ENCODE data around the gene MRPL24.

MRPL24 gene

DNA sequence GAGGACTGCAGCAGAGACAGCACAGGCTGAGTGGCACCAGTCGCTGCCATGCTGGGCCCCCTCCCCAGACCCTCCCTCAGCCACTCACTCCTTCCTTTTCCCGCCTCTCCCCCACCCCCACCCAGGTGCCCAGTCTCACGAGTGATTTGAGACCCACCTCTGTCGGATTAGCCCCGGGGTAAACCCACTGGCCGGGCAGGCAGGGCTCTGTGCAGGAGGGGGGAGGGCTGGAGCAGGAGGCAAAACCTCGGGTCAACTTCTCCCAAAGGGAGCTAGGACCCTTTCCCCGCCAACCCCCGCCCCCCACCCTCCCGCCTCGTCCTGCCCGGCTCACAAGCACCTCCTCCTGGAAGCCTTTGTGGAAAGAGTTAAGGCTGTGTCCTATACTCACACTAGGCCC is 3.5 kb upstream of the MRPL24 start:
- DNase-seq (ENCODE audit: low read depth in 1 of 2, low spot score in 1 of 2), result no peak

DNA sequence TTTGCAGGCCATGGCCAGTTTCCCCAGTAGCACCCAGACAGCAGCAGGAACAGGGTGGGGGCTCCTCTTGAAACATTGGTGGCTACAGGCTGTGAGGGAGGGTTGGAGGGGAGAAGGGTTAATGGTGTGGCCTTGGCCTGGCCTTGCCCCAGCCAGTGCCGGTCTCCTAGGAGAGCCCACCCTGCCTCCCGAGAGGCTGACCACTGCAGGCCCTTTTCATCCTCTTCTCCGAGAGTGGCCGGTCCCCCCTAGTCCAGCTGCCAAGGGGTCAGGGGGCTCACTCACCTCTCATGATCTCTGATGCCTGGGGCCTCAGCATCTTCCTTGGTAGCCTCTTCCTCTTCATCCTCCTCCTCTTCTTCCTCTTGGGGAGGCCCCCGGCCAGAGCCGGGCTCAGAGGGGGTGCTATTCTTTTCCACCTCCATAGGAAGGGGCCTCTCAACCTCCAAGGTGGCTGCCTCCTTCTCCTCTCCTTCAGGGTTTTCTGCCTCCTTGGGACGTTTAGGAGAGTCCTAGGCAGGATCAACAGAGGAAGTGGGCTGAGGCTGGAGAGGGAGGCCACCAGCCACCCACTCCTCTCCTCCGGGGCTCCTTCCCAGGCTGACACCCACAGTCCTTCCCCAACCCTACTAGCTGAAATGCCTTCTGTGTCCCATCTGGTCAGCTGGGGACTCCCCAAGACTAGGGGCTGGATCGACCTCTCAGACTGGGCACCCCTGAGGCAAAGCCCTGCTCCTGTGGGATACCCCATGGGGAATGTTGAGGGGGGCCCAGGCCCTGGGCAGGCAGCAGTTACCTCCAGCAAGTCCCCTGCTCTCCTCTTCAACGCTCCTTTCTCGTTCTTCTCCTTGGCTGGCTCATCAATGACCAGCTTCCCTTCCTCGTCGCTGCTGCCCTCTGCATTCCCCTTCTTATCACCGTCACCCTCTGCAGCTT is 2.7 kb upstream of the MRPL24 start:
- no peak for DNase-seq (ENCODE audit: low read depth in 1 of 2, low spot score in 1 of 2)

DNA sequence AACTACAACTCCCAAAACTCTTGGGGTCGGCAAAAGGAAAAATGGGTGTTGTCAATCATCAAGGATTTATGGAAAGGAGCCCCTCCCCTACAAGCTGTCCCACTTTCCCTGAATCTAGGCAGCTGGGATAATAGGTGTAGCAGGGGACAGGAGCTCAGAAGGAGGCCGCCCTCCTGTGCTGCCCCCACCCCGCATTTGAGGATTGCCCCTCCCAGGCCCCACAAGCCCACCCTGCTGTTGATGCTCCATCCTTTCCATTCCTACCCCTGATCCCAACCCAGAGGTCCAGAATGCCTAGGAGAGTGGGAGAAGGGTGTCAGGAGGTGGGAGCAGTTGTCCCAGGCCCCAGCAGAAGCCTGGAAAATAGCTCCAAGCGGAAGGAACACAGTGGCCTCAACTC is 1.9 kb upstream of the MRPL24 start:
- DNase-seq (ENCODE audit: low read depth in 1 of 2, low spot score in 1 of 2), result no peak

DNA sequence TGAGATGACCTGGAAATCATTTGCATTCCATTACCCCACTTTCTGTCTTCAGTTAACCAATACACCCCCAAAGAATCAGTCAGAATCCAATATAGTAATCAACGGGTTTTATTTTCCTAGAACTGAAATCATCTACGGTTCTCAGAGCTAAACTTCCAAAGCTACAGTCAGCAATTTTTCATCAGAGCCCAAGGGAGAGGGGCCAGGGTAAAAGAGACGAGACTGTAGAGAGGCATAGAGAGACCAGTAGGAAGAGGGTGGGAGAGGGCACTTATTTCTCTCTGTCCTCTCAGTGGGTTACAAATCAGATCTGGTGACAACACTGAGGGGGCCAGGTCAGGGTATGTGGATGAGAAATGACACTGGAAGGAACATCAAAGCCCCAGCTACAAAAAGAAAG is 1.1 kb upstream of the MRPL24 start:
- DNase-seq (ENCODE audit: low read depth in 1 of 2, low spot score in 1 of 2), result no peak

DNA sequence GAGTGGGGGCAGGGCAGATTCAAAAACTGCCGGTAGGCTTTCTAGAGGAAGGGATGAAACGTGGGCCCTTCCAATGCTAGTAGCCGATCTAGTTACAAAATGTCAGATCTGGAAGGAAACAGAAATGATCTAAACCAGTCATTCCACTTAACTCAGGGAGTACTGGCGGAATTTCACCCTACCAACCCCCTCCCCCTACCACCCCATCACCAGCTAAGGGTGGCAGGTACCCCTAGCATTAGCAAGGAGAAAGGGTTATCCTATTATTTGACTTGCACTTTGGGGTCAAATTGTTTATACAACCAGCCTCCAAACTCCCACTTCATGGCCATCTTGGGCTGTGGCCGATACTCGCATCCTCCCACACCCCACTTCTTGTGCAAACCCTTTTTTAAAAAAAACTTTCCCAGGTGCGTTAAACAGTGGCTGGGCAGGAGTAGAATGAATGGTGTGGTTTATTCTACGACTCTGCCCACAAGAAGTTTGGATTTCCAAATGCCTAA is 644 bp upstream of the MRPL24 start:
- DNase-seq (ENCODE audit: low read depth in 1 of 2, low spot score in 1 of 2), result no peak

DNA sequence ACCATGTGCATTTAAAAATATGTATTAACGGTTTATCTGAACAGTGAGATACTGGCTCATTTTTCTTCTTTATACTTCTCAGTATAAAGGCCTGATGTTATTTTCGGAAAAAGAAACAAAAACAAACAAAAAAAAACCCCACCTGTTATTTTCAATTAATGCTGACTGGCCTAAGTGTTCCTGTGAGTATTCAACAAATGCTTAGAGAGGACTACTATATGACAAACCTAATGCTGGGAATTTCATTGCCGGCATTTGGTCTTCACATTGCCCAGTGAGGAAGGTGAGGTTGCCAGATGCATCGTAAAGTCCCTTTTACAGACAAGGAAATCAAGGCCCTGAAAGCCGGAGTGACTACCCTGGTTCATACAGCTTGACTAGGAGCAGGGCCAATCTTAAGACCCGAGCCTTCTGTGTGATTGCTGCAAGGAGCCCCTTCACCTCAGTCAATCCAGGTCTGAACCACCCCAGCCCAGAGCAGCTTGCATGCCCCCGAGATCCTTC is 599 bp downstream of the MRPL24 start:
- DNase-seq (ENCODE audit: low read depth in 1 of 2, low spot score in 1 of 2), result no peak

DNA sequence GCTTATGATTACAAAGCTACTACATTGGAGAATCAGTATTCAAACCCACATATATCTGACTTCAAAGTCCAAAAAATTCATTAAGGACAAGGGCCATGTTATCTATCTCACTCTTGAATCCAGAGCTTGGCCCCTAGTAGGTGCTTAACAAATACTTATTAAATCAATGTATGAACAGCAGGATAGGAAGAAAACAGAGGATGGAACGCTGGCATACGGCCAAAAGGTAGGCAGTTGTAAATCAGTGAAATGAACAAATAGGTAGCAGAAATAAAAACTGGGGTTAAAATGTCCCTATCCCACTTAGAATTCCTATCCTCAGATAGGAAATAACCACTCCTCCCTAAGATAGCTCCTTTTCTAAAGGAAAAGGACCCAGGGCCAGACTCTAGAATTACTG is 2.0 kb downstream of the MRPL24 start:
- DNase-seq (ENCODE audit: low read depth in 1 of 2, low spot score in 1 of 2), result no peak

DNA sequence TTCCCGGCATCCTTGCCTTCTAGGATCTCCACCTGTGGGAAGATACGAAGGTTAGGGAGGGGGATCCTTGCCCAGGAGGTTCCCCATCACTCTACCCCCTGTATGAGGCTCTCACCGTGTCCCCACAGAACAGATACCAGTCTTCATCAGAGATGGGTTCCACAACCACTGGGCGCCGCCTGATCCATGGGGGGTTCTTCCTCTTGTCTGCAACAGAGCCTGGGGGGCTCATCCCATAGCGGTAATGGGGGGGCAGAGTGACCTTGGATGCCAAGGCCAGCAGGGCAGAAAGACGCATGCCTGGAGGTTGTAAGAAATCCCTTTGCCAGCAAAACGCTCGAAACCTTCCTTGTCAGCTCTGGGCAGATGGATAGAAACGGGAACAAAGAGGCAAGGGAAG is 2.5 kb downstream of the MRPL24 start:
- DNase-seq (ENCODE audit: low read depth in 1 of 2, low spot score in 1 of 2), result no peak

DNA sequence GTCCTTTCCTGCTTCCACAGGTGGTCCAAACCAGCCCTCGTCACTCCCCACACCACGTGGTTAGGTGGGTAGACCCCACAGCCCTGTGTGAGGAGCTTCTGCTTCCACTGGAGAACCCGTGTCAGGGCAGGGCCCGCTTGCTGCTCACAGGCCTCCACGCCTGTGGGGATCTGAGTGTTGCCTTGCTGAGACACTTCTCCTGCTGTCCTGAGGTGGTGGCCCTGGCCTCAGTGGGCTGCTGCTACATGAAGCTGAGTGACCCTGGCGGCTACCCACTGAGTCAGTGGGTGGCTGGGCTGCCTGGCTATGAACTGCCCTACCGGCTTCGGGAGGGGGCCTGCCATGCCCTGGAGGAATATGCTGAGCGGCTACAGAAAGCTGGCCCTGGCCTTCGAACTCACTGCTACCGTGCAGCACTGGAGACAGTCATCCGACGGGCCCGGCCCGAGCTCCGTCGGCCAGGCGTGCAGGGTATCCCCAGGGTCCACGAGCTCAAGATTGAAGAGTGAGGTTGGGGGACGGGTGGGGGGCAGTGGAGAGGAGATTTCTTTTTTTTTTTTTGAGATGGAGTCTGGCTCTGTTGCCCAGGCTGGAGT is 6.8 kb downstream of the MRPL24 start:
- no peak for DNase-seq (ENCODE audit: low read depth in 1 of 2, low spot score in 1 of 2)

DNA sequence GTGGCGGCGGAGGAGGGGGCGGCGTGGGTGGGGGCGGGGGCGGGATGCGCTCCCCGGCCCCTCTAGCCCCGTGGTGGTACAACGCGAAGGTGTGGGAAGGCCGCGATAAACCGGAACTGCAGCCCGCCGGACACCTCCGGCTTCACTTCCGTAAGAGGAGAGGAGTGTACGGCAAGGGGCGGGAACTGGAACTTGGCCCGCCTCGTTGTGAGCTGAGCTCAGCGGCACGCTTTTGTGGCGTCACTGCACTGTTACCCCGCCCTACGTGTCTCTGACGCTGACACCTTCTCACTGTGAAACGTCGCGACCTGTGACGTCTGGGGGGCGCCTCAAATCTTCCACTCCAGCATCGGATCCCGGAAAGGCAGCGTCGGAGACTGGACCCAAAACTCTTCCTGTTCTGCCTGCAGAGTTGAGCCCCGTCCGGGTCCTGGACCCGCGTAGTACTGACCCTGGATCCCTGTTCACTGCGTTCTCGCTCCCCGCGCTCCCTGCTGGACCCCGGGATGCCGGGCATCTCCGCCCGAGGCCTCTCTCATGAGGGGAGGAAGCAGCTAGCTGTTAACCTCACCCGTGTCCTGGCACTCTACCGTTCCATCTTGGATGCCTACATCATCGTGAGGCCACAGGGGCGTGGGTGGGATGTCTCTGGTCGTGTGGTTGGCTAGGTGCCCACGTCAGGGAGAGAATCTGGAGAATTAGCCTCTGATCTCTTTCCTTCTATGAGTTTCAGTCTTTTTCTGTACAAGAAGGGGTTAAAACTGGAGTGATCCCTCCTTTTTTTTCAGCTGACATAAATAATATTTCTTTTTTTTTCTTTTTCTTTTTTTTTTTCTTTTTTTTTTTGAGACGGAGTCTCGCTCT is 12.1 kb downstream of the MRPL24 start, which contains the start of gene ISG20L2:
ISG20L2 (minus strand) TSS at position 168 of the 864 bp plus-strand sequence. CDS start 1,114 bp downstream, outside the sequence.
- peak; percentile 83 to 85 for DNase-seq (ENCODE audit: low read depth in 1 of 2, low spot score in 1 of 2)

DNA sequence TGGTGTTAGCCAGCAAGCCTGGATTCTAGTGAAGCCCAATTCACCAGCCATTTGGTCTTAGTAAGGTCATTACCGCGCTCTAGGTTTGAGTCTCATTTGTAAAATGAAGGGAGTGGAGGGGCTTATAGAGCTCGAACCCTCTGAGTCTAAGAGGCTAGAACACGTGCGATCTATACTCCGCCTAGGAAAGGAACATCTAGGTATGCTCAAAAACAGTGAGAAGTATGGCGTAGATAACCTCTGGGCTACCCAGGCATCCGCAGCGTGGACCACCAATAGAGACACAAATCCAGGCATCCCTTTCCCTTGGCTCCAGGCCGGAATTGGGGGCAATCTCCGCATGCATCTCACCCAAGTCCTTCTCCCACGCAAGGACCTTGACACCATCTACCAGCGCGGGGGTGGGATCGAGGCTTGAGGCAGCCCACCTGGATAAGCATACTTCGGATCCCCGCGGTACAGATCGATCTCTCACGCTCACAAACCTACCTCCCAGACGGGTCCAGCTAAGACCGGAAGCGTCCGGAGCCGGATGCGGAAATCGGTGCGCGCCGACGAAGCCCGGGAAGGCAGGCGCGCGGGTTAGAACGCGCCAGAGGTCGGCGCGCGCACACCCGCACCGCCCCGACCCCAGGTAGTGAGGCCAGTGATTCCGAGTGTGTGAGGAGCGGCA is 12.8 kb downstream of the MRPL24 start, which contains the start of gene METTL25B:
METTL25B (plus strand) TSS at position 544 of the 673 bp plus-strand sequence. CDS start 636 bp downstream, outside the sequence.
- DNase-seq (ENCODE audit: low read depth in 1 of 2, low spot score in 1 of 2), result peak in 1 of 2 donors; percentile 62

DNA sequence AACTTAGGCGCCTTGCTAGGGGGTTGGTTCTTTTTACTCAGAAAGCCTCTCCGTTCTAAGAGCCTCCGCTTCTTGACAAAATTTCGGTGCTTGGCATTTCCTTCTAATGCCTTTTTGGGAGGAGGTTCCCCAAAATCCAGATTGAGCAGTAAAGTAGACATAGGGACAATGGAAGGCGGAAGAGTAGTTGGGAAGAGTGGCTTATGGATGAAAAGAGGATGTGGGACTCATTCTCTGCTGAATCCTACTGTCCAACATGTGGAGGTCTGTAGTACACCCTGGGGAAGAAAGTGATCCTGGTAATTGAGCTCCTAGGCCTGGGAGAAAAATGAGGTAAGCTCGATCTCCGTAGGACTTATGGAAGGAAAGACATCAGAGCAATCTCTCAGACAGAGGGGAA is 13.4 kb downstream of the MRPL24 start:
- no peak for DNase-seq (ENCODE audit: low read depth in 1 of 2, low spot score in 1 of 2)

DNA sequence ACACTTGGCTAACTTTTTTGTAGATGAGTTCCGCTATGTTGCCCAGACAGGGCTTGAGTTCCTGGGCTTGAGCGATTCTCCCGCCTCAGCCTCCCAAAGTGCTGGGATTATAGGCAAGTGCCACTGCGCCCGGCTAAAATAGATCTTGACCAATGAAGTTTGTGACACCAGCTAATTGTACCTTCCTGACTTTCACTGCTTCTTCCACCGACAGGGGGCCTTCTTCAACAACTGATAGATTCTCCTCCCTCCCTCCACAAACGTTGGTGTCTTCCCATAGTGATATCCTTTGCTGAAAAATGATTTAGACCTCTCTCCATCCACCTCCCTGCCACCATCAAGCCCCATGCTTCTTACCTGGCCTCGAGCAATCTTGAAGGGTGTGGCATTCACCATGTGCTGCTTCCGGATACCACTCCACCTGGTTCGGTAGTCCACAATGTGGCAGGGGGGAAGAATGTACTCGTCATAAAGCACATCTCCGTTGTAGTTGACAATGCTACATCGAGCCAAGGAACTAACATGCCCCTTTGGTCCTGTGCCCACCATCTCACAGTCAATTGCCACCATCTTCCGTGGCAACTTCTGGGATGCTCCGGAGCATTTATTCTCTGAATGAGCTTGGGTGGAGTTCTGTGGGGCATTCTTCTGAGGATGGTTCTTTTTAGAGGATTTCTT is 14.2 kb downstream of the MRPL24 start:
- DNase-seq (ENCODE audit: low read depth in 1 of 2, low spot score in 1 of 2), result no peak

DNA sequence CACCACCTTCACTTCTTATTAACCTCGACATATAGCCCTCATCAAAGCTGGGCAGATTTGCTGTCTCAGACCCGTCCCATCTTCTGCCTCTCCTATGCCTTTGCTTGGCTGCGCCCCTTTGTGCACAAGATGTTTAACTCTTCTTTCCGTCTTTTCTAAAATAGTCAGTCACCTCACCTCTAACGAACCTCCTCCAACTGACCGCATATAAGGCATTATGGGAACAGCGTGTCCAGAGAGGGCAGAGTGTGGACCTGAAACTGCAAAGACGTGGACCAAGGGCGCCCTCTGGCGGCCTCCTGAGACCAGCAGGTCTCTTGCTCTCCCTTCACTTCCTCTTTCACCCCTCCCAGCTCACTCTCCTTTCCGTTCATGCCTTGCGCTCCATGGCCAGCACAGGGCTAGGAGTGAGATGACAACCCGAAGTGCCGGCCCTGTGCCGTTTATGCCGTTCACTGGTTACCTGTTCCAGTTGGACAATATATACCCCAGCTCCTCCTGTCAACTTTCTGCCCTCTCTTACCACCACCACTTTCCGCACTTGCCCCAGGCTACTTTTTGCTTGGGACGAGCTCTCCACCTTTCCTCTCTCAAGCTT is 15.1 kb downstream of the MRPL24 start:
- DNase-seq (ENCODE audit: low read depth in 1 of 2, low spot score in 1 of 2), result peak; percentile 60 to 68

DNA sequence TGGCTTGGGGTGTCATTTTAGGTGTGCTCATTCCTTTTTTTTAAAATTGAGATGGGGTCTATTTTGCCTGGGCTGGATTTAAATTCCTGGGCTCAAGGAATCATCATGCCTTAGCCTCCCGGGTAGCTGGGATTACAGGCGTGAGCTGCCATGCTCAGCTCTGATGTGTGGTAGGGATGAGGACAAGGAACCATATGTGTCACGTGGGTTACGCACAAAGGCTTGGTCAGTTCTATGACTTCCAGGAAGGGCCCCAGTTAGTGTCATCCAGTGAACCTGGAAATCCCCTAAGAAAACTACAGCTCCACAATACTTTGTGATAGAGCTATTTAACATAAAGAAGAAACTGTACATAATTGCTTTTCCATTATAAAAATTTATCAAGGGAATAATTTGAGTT is 19.4 kb downstream of the MRPL24 start:
- DNase-seq (ENCODE audit: low read depth in 1 of 2, low spot score in 1 of 2), result no peak

DNA sequence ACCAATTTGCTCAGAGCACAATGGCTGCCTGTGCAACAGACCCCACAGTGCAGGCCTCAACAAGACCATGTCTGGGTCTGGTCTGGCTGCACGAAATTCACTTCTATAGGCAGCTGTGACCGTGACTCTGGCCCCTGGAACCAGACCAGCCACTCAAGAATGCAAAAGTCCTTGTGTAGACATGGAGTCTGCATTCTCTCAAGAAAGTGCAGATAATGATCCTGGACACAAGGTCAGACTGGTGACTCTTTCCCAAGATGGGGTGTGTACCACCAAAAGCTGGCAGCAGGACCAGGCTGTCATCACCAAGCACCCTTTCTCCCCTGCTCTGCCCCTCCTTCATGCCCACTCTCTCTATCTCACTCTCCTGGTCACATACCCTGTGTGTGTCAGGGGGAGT is 19.8 kb downstream of the MRPL24 start:
- DNase-seq (ENCODE audit: low read depth in 1 of 2, low spot score in 1 of 2), result no peak

DNA sequence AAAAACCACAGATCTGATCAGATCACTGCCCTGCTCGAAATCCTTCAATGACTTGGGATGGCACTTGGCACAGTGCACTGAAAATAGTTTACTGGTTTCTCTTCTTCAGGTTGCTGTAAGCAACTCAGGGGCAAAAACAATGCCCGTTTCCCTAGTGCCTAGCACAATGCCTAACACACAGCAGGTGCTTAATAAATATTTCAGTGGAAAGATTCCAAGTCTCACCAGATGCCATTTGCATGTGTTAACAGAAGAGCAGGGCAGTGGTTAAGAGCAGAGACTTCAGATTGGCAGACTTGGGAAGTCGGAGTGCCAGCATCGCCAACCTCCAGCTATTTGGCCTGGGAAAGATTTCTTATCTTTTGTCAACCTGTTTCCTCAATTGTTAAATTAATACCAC is 23.5 kb downstream of the MRPL24 start:
- DNase-seq (ENCODE audit: low read depth in 1 of 2, low spot score in 1 of 2), result no peak

DNA sequence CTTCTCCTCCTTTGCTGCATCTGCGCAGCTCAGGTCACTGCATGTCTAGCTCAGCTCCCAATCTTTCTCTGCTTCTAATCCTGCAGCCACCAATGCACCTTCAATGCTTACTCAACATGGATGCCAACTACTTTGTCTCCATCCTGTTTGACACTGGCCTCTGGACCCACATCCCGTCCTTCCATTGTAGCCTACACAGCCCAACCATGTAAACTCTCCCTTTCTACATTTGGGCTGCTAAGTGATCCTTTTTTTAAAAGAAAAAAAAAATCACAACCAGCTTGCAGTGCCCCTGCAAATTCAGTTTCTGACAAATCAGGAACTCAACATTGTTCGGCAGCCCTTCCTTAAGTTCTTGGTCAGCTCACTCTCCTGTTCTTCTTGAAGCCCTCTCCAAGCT is 26.1 kb downstream of the MRPL24 start:
- DNase-seq (ENCODE audit: low read depth in 1 of 2, low spot score in 1 of 2), result no peak

DNA sequence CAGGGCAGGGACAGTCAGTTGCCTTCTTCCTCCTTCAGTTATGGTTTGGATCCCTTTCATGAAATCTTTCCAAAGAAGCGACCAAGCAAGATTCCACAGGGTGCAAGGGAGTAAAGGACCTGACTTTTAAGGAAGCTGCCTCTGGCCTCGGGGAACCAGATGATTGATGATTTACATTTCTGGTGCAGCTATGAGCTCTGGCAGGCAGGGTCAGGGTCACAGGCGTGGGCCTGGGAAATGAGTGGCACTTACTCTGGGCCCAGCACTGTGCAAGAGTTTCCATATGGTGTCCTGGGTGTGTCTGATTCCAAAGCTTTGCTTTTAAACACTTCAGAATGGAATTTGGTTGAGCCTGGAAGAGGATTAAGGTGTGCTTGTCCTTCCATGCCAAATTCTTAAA is 28.3 kb downstream of the MRPL24 start:
- DNase-seq (ENCODE audit: low read depth in 1 of 2, low spot score in 1 of 2), result no peak
